SHP77 treated with DMSO at 0.1 percent for 48 hours (cell line): ENCODE results near the gene INPPL1.
"Not testable (repeated sequence)": the region's sequence is repeated elsewhere in the genome, so short reads cannot be mapped to it uniquely, and the experiment has no call there.

Experiments used
- DNase-seq: peaks from one replicate; lab custom pipeline; 2025; lab: John Stamatoyannopoulos, UW

The INPPL1 gene

DNA sequence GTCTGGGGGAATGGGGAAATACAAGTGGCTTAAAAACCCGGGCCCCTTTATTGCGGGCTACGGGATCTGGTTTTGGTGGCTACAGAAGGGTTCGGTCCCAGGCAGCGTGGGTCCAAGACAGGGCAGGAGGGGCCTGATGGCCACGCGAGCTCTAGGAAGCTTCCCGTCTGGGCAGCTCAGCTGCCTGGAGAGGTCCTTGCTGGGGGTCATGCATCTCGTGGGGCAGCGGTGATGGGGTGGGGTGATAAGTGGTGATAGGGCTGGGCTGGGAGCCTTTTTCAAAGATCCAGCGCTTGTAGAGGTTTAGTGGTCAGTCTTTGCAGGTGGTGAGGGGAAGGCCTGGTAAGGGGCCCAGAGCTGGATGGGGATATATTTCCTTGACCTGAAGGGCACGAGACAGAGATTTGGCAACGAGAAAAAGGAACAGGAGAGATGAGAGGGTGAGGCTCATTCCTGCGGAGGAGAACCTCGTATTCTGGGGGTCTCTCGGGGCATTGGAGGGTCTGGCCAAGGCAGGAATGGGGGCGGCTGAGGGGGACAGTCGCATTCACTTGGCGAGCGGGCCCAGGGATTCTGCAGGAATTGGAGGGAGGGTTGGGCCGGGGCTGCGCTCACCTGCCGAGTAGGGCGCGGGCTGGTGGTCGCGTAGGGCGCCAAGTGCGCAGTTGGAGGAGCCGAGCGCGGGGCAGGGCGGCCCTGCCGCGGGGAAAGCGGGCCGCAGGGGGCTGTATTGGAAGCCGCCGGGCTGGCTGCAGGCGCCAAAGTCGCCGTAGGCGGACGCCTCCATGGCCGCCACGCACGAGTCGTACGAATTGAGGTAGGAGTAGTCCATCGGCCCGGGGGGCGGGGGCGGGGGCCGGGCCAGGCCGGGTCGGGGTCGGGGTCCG lies 18.8 kb downstream of the INPPL1 start:
- DNase-seq = no peak

DNA sequence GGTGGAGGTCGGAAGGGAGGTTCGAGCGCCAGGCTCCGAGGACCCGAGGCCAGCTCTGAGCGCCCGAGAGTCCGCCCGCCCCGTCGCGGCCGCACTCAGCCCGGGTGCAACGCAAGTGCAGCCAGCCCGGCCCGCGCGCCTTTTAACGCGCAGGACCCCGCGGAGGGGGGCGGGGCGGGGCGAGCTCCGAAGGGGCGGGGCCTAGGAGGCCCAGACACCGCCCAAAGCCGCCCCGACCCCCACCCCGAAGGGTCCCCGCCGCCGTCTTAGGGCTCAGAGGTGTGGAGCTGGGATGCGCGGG lies 19.4 kb downstream of the INPPL1 start, which contains the start of gene PHOX2A:
TSS of gene PHOX2A (minus strand) at position 117 of the 301 bp plus-strand sequence. CDS start 172 bp downstream, outside the sequence.
- no peak for DNase-seq

DNA sequence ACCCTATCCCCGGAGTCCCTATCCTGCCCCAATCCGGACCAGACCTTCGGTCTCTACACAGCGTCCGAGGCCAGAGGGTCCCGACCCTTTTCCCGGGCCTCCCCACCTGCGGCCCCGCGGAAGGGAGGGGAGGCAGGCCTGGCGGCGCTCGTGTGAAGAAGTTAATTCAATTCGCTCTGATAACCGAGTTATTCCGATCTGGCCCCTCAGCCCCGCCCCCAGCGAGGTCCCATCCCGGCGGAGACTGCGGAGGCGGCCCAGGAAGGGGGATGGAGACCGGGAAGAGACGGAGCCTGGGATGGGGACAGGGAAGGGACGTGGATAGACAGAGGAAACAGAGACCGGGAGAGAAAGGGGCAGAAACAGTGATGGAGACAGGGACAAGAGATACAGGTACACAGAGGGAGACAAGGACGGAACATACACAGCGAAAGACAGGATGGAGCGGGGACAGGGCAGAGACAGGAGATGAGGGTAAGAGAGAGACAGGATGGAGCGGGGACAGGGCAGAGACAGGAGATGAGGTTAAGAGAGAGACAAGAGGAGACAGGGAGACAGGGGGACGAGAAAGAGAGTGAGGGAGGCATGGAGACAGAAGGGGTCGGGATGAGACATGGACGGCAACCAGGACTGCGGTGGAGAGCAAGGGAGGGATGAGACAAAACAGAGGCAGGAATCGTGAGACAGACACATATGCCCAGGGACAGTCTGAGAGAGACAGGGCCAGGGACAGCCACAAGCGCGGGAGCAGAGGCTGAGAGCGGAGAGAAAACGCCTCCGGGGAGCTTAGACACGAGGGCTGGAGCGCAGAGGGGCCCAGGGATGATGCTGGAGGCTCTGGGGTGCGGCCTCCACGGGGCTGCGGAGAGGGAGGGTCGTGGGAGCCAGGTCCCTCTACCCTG lies 20.0 kb downstream of the INPPL1 start:
- DNase-seq = no peak

DNA sequence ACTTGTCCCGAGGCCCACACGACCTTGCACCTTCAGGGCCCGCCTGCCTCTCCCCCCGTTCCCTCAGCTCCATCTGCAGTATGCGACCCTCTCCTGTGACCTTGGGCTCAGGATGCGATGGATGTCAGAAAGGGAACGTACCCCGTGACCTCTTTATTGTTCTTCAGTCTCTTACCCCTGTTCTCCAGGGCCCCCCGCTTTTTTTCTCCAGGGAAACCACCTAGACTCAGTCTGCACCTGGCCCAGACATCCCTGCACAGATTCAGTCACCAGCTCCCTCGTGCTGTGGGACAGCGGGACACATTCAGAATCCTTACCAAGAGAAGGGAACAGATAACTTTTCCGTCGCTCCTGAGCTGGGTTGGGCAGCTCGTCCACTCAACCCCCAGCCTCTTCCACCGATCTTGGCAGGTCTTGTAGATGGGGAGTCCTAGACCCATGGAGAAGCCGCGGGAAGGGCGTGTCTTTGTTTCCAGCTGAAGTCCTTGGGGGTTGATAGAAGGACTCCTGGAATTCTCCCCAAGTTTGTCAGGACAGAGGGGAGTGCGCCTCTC lies 20.8 kb downstream of the INPPL1 start:
- no peak for DNase-seq

DNA sequence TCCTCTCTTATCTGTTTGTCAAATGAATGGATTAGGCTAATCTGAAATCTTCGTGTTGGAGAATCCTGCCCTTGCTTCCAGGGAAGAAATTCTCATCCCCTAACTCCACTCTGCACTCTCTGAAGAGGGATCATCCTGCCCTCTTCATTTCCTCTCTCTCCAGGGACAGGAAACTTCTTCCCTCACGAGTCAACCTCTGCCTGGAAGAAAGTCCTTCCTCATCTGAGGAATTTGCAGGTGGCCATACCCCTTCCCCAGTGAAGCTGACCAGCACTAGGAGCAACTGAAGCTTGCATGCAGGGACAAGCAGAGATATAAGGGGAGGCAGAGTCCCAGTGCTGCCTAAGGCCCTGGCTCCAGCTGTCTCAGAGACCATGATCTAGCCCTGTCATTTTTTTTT lies 23.0 kb downstream of the INPPL1 start:
- no peak for DNase-seq

DNA sequence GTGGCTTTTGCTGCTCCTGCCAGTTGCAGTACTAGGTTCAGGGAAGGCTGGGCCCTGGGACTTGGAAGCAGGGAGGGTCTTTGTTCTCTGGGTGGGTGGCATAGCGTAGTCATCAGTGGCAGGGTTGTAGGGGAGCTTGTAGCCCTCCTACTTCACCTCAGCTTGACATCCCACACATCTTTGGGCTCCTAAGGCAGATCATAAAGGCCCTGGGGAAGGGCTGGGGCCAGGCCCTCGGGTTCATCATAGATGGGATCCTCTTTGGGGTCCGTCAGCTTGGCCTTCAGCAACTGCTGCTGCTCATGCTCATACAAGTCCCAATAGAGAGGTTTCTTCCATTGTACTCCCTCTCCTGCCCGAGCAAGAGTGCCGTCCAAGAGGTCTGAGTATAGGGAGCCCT lies 25.4 kb downstream of the INPPL1 start:
- no peak for DNase-seq

DNA sequence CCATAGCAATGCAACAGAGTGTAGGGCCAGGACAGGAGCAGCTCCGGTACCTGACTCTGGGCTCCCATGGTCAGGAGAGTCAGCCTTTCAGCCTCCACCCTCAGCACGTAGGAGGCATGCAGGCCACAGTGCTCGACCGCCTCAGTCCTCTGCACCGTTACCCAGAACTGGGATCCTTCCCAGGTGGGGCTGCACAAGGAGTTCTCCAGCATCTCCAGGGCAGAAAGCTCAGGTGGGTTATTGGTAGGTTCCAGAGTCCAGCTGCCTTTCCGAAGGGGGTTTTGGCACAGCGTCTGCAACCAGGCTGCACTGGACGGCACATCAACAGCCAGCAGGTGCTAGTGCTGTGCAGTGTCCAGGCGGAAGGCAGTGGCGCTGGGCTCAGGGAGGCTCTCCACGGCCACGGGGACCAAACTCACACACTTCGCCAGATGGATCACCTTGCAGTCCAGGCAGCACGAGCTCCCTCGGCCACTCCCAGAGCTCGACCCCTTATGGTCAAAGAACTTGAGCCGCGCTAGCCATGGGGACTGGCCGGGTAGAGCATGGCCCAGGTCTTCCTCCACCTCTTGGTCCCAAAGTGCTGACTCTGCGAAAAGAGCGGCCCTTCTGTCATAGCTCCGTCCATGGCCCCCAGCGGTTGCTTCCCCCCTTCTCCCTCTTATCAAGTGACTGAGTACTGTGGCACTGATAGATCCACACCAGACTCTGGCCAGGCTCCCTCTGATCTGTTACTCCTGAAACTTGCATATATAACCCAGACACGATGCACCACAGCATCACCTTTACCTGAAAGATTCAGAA lies 26.3 kb downstream of the INPPL1 start:
- DNase-seq = no peak

DNA sequence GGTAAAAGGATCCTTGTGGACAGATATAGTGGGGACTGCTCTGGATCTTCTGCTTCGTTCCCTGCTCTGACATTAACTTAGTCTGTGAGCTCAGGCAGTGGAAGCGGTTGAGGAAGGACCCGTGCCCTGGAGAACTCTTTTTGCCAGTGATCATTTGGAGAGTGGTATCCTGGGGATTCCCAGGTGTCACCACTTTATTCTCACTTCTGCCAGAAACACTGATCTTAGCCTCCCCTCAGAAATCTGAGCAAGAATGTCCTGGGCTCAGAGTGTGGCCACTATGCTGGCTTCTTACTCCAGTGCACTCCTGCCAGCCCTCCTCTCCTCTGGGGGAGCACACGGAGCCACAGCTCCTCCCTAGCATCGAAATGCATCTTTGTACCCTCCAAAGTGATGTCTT lies 27.0 kb downstream of the INPPL1 start:
- no peak for DNase-seq

DNA sequence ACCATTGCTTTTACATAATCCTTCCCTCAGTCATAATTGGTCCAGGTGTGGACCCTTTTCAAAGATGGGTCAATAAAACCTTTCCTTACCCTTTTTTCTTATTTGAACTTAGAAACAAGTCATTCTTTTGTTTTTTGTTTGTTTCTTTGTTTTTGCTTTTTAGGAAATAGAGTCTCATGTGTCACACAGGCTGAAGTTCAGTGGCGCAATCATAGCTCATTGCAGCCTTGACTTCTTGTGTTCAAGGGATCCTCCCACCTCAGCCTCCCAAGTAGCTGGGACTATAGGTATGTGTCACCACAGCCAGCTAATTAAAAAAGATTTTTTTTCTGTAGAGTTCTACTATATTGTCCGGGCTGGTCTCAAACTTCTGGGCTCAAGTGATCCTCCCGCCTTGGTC lies 28.8 kb downstream of the INPPL1 start:
- DNase-seq = no peak

DNA sequence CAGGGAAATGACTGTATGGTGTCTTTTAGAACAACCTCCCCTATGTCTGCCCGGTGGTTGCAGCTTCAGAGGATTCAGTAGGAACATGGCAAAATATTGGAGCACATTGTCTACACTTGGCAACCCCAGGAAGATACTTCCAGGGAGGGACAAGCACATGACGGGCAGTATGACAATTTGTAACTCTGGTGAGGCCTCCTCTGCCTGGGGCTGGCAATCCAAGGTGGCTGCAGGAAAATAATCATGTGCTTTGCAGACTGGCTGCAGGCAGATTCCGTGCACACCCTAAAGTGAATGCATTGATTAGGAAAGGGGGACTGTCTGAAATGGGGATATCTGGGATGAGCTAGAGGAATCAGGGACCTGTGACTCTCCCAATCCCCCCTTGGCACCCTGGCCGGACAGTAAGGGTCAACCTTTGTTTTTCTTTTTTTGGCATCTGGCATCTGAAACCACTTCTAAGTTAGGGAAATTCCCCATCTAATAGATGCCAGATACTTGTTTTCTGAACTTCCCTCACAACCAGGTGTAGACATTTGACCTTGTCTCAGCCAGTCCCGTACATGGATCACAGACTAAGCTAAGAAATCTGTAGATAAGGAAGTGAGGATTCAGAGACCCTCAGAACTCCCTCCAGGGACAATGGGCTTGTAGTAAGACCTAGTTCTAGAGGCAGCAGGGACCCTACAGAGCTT lies 29.9 kb downstream of the INPPL1 start:
- DNase-seq = no peak

DNA sequence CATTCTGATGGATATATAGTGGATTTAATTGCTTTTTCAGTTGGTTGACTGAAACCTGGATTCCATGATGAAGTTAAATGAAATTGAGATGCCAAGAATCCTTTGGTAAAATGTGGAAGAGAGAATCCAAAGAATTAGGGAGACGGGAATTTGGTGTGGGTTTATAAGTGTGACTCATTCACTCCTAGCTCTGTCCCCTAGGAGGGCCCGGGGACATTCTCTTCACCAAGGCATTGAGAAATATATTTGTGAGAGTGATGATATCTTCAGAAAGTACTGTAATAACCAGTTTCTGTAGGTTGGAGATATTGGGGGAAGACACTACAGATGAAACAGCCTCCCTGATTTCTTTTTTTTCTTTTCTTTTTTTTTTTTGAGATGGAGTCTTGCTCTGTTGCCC lies 33.0 kb downstream of the INPPL1 start:
- no peak for DNase-seq

DNA sequence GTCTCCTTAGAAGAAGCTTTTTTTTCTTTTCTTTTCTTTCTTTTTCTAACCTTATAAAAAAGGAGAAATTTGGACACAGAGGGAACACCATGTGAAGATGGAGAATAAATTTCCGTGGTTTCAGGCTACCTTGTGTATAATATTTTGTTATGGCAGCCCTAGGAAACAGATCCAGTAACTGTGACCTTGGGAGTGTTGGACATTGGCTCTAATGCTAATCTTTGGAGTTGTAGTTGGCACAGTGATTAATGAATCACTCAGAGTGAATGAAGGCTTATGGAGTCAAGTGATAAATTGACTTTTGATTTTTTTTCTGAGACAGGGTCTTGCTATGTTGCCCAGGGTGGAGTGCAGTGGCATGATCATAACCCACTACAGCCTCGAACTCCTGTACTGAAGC lies 34.9 kb downstream of the INPPL1 start:
- DNase-seq = no peak

DNA sequence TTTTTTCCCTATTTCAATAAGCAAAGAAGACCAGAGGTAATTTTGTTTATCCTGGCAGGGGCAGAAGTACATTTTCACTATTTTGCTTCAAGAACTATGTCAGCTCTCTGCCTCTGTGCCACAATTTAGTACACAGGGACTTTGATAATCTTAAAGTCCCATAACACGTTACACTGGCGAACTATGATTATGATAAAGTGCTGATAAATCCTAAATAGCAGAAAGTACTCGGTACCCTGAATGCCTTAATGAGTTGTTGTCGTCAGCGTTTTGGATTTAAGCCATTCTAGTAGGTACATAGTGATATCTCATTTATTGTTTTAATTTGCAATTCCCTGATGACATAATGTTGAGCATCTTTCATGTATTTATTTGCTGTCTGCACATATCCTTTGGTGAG lies 36.0 kb downstream of the INPPL1 start:
- no peak for DNase-seq

DNA sequence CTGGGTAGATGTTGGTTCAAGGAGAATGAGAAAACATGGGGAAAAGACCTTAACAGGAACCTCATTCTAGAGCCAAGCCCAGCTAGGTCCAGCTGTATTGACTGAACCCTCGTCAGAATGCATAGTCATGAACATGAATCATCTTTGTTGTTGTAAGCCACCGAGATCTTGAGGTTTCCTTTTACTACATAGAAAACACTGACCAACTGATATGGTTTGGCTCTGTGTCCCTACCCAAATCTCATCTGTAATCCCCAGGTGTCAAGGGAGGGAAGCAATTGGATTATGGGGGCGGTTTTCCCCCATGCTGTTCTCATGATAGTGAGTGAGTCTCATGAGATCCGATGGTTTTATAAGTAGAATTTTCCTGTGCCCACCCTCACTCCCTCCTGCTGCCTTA lies 38.8 kb downstream of the INPPL1 start:
- DNase-seq = no peak

DNA sequence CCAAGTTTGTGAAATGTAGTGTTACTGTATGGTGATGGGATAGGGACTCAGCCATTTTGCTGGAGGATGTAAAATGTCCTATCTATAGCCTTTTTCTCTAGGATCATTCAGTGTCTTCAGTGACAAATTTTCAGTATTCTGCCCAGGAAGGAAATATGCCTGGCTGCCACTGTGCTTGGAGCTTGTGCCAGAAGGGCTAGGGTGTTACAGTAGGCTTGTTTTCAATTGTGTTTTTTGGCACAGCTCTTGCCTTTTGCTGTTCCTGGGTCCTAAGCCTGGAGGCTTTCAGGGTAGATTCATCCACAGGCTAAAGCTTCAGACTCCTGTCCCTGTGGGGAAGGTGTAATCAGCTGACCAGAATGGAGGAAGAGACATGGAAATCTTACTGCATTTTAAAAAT lies 41.4 kb downstream of the INPPL1 start:
- no peak for DNase-seq

DNA sequence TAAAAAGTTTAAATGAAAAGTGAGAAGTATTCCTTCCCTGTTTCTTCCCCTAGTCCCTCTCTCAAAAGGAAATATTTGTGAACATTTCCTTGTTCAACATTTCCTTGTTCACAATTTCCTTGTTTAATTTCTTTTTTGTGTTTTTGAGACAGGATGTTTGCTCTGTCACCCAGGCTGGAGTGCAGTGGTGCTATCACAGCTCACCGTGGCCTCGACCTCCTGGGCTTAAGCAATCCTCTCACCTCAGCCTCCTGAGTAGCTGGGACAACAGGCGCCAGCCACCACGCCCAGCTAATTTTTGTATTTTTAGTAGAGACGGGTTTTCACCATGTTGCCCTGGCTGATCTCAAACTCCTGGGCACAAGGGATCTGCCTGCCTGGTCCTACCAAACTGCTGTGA lies 42.4 kb downstream of the INPPL1 start:
- not testable (repeated sequence) for DNase-seq

DNA sequence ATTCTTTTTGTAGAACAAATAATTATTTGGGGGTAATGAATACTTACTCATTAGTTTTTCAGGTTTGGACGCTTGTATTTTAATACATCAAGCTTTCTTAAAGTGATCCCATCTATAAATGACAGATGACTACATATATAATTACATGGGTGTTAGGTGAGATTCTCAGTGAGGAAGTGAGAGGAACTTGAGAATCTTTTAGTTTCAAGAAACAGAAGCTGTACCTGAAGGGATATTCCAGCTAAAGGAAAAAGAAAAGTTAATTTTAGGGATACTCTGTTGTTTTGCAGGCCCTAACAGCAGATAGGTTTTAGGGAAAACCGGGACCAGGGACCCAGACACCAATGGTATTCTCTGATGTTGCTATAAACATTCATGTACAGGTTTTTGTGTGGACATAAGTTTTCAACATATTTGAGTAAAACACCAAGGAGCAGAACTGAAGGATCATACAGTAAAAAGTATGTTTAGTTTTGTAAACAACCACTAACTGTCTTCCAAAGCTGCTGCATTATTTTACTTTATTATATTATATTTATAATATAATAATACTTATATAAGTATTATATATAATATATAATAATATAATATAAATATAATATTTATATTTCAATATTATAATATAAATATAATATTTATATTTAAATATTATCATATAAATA lies 43.5 kb downstream of the INPPL1 start:
- no peak for DNase-seq

DNA sequence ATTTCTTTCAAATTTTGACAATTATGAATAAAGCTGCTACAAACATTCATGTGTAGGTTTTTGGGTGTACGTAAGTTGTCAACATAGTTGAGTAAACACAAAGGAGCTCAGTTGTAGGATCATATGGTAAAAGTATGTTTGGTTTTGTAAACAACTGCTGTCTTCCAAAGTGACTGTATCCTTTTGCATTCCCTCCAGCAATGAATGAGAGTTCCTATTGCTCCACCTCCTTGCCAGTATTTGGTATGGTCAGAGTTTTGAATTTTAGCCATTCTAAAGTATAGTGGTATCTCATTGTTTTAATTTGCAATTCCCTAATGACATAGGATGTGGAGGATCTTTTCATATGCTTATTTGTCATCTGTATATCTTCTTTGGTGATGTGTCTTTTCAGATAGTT lies 47.4 kb downstream of the INPPL1 start:
- no peak for DNase-seq

DNA sequence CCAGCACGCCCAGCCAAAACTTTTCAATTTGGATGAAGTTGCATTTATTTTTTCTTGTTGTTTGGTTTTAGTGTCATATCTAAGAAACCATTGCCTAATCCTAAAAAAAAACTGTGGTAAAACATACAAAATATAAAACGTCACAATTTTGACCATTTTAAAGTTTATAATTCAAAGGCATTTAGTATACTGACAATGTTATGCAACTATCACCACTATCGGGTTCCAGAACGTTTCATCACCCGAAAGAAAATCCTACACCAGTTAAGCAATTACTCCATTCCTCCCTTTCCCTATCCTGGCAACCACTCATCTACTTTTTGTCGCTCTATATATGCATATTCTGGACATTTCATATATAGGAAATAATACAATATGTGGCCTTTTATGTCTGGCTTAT lies 49.9 kb downstream of the INPPL1 start:
- DNase-seq = no peak

DNA sequence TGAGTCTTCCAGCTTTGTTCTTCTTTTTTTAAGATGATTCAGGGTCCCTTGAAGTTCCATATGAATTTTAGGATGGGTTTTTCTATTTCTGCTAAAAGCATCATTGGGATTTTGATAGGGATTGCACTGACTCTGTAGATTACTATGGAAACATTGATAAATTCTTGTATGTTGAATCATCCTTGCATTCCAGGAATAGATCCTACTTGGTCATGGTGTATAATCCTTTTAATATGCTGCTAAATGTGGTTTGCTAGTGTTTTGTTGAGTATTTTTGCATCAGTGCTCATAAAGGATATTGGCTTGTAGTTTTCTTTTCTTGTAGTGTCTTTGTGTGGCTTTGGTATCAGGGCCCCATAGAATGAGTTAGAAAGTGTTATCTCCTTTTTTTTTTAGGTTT lies 54.3 kb downstream of the INPPL1 start:
- DNase-seq = no peak

DNA sequence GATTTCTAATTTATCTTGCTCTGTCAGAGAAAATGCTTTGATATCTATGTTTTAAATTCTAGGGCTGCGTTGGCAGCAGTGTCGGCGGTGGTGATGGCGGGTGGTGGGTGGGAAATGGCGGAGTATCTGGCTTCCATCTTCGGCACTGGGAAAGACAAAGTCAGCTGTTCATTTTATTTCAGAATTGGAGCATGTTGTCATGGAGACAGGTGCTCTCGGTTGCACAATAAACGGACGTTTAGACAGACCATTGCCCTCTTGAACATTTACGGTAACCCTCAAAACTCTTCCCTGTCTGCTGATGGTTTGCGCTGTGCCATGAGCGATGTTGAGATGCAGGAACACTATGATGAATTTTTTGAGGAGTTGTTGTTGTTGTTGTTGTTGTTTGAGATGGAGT lies 55.5 kb downstream of the INPPL1 start:
- no peak for DNase-seq
